GM12872 (cell line): ENCODE results near the gene ATP8B4.

ENCODE experiments used
- CTCF ChIP-seq: IDR thresholded peaks from 3 replicates; pipeline ENCODE4 v1.5.1; 2011; ENCODE audit warnings: low read depth, mild to moderate bottlenecking, low read length, moderate library complexity; ENCODE audit not compliant: insufficient read depth

ATP8B4 gene

DNA sequence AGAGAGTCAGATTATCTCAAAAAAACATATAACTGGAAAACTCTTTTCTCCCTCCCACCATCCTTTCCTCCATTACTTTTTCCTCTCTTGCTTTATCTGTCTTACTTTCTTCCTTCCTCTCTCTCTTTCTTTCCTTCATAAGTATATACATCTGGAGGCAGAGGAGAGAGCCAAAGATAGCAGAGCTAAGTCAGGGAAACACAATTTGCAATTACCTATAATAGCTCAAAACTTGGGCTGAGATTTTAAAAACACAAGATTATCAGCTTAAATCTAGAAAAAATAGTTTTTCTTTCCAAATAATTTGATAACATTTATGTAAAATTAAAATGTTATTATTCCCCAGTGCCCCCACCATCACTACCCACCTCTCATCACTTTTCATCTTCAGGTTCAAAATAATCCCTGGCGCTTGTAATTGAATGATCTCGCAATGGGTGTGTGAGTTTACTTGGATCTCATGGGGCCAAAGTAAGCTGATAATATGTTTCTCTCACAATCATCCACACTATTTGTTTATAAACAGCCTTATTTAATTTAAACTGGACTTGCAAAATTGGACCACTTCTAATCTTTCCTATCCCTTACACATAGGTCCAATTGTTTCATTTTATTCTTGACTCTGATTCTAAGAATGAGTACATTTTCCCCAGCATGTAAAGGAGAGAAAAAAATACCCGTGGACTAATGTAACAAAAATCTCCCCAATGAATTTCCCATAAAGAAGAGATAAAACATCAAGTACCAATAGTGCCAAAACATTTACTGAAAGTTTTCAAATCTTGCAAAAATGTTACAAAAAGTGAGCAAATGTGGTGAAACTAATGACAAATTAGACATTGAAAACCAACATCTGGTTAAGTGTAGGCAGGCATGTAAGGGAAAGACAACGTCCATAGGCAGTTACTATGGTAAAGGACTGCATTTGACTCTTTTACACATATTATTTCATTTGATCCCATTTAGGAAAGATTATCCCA, 261.2 kb downstream of the ATP8B4 start:
- no peak for TF ChIP-seq CTCF

- no peak for TF ChIP-seq CTCF
Measured at GRCh38 chr15:49855917-49856637, 263.0 kb downstream of the ATP8B4 start.

GRCh38 chr15:49852756-49853155, 266.3 kb downstream of the ATP8B4 start:
- TF ChIP-seq CTCF = no peak

DNA sequence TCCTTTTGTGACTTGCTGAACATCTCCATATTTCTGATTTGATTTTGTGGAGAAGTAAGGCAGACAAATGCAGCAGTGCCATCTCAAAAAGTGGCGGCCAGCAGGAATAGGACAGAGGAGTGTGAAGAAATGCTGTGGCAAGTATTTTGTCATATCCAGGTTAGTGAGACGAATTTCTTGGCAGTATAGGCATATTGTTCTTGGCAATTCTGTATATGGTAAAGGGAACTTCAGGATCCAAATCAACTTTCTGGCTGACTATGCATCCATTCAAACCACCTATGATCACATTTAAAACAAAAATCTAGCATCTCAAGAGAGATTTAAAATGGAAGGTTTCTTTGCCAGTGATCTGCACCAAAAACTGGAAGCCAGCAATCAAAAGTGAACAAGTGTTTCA, 270.2 kb downstream of the ATP8B4 start:
- TF ChIP-seq CTCF = no peak

DNA sequence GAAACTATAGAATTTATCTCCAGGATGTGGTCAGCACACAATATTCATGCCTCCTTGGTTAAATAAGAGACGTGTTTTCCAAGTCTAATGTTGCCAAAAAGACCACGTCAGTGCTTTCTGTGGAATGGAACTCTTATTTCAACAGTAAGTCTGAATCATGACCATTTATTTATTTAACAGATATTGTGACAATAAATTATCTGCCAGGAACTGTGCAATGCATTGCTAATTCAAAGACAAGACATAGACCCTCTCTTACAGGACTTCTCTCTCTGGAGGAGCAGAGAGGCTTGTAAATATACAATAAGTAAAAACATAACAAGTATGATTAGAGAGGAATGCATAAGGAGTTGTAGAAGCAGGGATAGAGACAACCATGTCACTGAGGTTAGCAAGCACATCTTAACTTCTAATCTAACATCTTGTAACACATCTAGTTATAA, 270.7 kb downstream of the ATP8B4 start:
- TF ChIP-seq CTCF = no peak

- no peak for TF ChIP-seq CTCF
Measured at GRCh38 chr15:49847423-49848281, 271.4 kb downstream of the ATP8B4 start.
